ENCODE data around the gene NT5DC3. TPM values are rescaled to one million over a fixed set of nuclear protein-coding genes. Genes with fewer than 3 reads are reported as not detected.
A peak's percentile ranks its signal among the peaks of the same experiment; 100 is the strongest.

NT5DC3 gene
- total RNA-seq, 1 donor from 2014 or later: 9.1 TPM

DNA sequence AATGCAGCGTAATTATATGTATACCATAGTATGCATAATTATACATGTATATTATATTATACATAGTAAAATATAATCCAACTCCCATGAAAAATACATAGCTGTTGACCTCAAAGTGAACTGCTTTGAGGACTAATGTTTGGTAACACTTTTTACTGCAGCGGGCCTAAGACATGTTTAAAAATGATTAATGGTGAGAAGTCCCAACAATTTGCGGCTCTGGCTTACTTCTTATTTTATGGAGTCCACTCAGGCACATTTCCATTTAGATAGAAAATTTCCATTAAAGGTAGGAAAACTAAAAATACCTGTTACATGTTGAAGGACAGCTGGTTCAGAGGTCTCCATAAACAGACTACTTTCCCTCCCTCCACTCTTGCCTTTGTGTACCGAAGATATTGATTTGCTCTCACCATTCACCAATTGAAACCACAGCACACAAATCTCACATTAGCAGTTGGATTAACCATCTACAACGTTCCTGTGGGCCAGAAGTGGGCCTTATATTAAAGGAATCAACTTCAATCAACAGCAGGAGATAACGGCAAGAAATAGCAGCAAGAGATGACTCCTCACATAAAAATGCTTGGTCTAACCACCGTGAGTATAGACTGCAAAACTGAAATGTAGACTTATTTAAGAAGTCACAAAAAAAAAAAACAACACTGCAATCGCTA, 14.1 kb upstream of the NT5DC3 start:
- peaks cover 2% of the 10 kb centered on the region for H3K36me3 Mint-ChIP-seq
- peak overlapping the region; percentile 37 for H3K27ac Mint-ChIP-seq
- no peaks in the 10 kb centered on the region for H3K27me3 Mint-ChIP-seq (ENCODE audit: low read depth)
- H3K4me1 Mint-ChIP-seq: peaks cover 54% of the 10 kb centered on the region
- no peak for DNase-seq (ENCODE audit: low spot score in 2 of 2, unreplicated experiment in 2 of 2)
- H3K4me3 Mint-ChIP-seq: no peak overlapping the region
- H3K9me3 Mint-ChIP-seq: no peaks in the 10 kb centered on the region
- TF ChIP-seq, protein P1, sequence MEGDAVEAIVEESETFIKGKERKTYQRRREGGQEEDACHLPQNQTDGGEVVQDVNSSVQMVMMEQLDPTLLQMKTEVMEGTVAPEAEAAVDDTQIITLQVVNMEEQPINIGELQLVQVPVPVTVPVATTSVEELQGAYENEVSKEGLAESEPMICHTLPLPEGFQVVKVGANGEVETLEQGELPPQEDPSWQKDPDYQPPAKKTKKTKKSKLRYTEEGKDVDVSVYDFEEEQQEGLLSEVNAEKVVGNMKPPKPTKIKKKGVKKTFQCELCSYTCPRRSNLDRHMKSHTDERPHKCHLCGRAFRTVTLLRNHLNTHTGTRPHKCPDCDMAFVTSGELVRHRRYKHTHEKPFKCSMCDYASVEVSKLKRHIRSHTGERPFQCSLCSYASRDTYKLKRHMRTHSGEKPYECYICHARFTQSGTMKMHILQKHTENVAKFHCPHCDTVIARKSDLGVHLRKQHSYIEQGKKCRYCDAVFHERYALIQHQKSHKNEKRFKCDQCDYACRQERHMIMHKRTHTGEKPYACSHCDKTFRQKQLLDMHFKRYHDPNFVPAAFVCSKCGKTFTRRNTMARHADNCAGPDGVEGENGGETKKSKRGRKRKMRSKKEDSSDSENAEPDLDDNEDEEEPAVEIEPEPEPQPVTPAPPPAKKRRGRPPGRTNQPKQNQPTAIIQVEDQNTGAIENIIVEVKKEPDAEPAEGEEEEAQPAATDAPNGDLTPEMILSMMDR (IDR thresholded peaks at IDR 0.05; ENCODE audit: unreplicated experiment): no peak

DNA sequence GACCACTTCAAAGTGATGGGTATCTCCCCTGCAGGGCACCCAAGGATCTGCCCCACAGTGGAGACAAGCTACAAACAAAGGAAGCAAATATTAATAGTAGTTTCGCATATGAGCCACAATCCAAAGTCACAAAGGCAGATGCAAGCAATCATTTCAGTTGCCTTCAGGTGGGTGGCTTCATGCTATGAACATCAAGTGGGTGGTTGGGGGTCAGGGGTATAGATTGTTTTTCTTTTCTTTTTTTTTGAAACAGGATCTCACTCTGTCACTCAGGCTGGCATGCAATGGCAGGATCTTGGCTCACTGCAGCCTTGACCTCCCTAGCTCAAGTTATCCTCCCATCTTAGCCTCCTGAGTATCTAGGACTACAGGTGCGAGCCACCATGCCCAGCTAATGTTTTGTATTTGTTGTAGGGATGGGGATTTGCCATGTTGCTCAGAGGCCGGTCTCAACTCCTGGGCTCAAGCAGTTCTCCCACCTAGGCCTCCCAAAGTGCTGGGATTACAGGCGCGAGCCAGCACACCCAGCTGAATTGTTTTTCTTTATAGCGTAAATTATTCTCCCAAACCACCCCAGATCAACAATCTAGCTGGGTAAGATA, 13.4 kb upstream of the NT5DC3 start:
- Mint-ChIP-seq H3K4me1 (peaks cover 52% of the 10 kb centered on the region), H3K27me3 (ENCODE audit: low read depth) (no peaks in the 10 kb centered on the region), H3K27ac (no peak overlapping the region), H3K4me3 (no peak overlapping the region), H3K9me3 (no peaks in the 10 kb centered on the region), H3K36me3 (peaks cover 2% of the 10 kb centered on the region)
- TF ChIP-seq, protein P1 (IDR thresholded peaks at IDR 0.05; ENCODE audit: unreplicated experiment): no peak
- no peak for DNase-seq (ENCODE audit: low spot score in 2 of 2, unreplicated experiment in 2 of 2)

DNA sequence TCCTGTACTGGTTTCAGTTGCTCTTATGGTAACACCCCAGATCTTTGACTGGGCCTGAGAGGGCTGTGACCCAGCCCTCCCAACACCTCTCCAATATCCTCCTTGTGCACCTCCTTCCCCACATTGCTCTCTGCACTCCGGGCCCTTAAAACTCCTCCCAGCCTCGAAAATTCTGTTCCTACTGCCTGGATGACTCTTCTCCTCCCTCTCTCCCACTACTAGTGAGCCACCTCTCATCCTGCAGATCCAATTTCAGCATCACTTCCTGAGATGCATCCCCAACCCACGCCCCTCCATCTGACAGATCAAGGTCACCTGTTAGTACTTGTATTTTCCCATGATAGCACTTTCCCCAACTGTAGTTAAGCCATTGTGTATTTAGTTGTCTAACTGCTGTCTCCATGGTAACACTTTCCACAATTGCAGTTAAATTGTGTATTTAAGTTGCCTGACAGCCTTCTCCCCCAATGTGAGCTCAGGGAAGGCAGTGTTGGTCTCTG, 11.5 kb upstream of the NT5DC3 start:
- Mint-ChIP-seq H3K27me3 (ENCODE audit: low read depth) (no peaks in the 10 kb centered on the region), H3K36me3 (no peaks in the 10 kb centered on the region), H3K9me3 (no peaks in the 10 kb centered on the region), H3K4me3 (no peak overlapping the region), H3K27ac (peak overlapping the region; percentile 79), H3K4me1 (peaks cover 52% of the 10 kb centered on the region)
- no peak for DNase-seq (ENCODE audit: low spot score in 2 of 2, unreplicated experiment in 2 of 2)
- TF ChIP-seq, protein P1 (IDR thresholded peaks at IDR 0.05; ENCODE audit: unreplicated experiment): no peak

DNA sequence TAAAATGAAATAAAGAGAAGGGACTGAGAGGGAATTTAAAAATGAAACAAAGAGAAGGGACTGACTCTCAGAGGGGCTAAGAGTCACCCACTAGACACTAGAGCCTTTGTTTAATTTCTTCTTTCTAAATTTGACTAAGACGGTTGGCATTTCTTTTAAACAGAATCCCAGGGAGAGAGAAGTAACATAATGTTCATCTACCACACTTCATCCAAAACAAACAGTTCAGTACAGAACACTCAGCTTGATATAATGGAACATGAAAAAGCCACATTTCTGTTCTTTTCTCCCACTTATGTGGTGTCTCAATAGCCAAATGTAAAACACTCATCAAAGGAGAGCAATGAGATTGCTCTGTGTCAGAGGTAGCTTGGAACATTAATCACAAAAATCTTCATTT, 10.1 kb upstream of the NT5DC3 start:
- Mint-ChIP-seq H3K4me1 (peaks cover 53% of the 10 kb centered on the region), H3K27me3 (ENCODE audit: low read depth) (no peaks in the 10 kb centered on the region), H3K9me3 (no peaks in the 10 kb centered on the region), H3K4me3 (no peak overlapping the region), H3K27ac (peak overlapping the region; percentile 49), H3K36me3 (no peaks in the 10 kb centered on the region)
- DNase-seq (ENCODE audit: low spot score in 2 of 2, unreplicated experiment in 2 of 2): no peak
- TF ChIP-seq, protein P1 (IDR thresholded peaks at IDR 0.05; ENCODE audit: unreplicated experiment): no peak

DNA sequence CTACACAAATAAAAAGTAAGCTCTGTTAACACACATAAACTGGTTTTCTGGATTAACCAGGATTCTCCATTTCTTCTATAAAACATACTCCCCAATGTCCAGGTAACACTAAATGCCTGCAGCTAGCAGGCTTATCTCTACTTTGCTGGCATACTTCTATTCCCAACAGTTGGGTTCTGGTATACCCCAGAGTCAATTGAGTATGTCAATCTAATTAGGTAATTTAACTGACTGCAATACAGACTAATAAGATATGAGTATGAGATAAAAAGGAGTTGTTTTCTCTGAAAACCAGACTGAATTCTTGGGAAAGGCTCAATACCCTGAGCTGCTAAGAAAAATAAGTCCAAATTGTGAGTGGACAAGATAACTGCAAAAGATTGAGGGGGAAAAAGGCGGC, 9.4 kb upstream of the NT5DC3 start:
- TF ChIP-seq, protein P1 (IDR thresholded peaks at IDR 0.05; ENCODE audit: unreplicated experiment): no peak
- H3K36me3 Mint-ChIP-seq: no peaks in the 10 kb centered on the region
- H3K4me3 Mint-ChIP-seq: no peak overlapping the region
- peaks cover 47% of the 10 kb centered on the region for H3K4me1 Mint-ChIP-seq
- DNase-seq (ENCODE audit: low spot score in 2 of 2, unreplicated experiment in 2 of 2): no peak
- H3K9me3 Mint-ChIP-seq: no peaks in the 10 kb centered on the region
- no peak overlapping the region for H3K27ac Mint-ChIP-seq
- H3K27me3 Mint-ChIP-seq (ENCODE audit: low read depth): no peaks in the 10 kb centered on the region

All from mesothelial cell of epicardium (in vitro differentiated cells).